ENCODE measurements around the gene HINT2.

Gene HINT2

GRCh38 chr9:35774907-35775635 lies 39.8 kb downstream of the HINT2 start:
- no peak for DNase-seq (ENCODE audit: low read depth)

DNA sequence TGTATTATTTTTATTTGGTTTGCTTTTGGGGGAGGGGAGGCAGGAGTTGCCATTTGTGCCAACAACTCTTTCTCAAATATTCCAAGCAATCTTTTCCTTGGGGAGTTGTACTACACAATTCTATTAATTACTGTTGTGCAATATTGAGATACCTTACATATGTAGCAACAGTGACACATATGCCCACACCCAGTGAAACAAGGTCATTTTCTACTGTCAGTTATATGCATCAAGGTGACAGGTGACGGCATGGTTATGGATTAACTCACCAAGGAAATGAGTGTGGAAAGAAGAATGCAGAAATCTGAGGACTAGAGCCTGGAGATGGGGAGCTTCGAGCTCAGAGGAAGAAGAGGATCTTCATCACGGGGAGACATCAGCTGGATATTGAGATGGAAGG lies 42.9 kb downstream of the HINT2 start:
- DNase-seq (ENCODE audit: low read depth), result no peak

DNA sequence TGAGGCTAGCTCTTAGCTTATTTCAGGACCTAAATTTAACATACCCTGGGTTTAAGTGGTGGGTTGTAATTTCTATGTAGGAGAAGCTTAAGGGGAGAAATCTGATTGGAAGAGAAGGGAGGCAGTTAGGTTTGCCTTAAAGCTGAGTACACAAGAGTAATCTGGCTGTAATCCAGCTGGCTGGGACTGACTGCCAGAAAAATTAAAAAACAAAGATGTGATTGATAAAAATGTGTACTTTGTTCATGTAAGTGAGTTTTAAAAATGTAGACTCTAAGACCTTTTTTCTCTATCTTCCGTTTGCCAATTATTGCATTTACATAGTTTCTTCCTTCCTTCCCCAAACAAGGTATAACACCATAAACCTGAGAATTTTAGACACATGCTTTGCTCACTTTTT lies 43.3 kb downstream of the HINT2 start:
- DNase-seq (ENCODE audit: low read depth), result no peak

DNA sequence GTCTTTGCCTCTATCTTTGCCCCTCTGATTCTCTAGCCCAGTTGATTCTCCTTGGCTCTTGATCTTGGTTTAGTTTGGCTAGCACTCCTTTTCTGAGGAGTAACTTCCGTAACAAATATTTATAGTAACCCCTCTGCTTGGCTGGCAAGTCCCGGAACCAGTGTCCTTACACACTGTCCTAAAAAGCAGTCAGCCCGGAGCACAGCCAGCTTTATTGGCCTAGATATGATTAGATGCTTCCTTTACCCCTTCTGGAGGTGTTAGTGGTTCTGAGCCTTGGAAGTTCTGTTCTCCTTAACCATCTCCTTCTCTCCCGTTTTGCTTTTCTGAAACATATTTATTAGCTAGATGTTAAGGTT lies 43.8 kb downstream of the HINT2 start:
- no peak for DNase-seq (ENCODE audit: low read depth)

DNA sequence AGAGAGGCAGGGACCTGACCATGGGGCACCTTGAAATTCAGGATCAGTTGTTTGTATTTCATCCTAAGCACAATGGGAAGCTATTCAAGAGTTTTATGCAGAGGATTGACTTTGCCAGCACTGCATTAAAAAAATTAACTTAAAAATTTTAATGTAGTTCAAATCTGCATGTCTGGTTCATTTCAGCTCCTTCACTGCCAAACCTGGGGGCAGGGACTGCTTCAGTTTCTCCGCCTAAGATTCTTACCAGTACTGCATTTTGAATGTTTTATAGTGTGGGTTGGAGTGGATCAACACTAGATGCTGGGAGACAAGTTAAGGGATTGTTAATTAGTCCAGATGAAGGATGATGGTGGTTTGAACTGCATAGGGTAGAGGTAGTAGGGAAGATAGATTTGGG lies 45.1 kb downstream of the HINT2 start:
- DNase-seq (ENCODE audit: low read depth), result no peak

- no peak for DNase-seq (ENCODE audit: low read depth)
These were observed 47.4 kb downstream of the HINT2 start for GRCh38 chr9:35767458-35767857.

- no peak for DNase-seq (ENCODE audit: low read depth)
These were observed 47.8 kb downstream of the HINT2 start for GRCh38 chr9:35766997-35767396.

DNA sequence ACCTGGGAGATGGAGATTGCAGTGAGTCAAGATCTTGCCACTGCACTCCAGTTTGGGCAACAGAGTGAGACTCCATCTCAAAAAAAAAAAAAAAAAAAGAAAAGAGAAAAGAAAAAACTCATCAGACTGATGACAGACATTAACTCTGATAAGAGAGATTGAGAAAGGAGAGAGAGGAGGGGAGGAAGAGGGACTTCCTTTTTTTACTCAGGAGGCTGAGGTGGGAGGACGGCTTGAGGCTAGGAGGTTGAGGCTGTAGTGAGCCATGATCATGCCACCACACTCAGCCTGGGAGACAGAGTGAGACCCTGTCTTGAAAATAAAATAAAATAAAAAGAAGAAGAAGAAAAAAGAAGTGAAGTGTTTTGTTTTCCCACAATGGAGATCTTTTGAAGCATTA lies 51.0 kb downstream of the HINT2 start:
- DNase-seq (ENCODE audit: low read depth), result no peak

DNA sequence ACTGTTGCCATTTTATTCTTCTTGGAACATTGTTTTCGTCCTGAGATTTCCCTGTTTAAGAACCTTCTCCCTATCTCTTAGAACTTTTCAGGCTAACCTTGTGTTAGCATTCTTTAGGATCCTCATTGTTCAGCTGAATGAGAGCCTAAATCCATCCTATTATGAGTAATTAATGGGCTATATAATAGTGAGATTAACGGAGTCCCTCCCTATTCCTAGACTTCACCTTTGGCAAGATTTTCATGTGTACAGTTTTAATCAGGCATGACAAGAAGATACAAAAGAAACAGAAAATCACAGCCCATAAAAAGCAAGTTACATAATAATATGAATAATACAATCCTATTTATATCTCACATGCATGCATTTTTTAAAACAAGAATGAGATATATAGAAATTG lies 51.7 kb downstream of the HINT2 start:
- no peak for DNase-seq (ENCODE audit: low read depth)

Measured in stimulated activated CD8-positive, alpha-beta memory T cell treated with anti-CD3 and anti-CD28 coated beads, Interleukin-12 subunit alpha, Interleukin-12 subunit beta, amount 100 ng/mL, for 4 hours (primary cell).